HepG2 (cell line): ENCODE results near the gene KLF6. TPM values are rescaled to one million over a fixed set of nuclear protein-coding genes. Genes with fewer than 3 reads are reported as not detected.

ENCODE experiments used
- POLR2AphosphoS2 ChIP-seq: IDR thresholded peaks from 2 replicates; pipeline ENCODE4 v1.6.1; 2011; ENCODE audit warnings: low read depth, low read length, improper control_type of control experiment
- RERE ChIP-seq: IDR thresholded peaks from 2 replicates; pipeline ENCODE4 v1.6.1; 2016; ENCODE audit warnings: low read depth, missing genetic modification reagents, missing compliant biosample characterization
- SETDB1 ChIP-seq: sonication (generic); formaldehyde crosslinking; IDR thresholded peaks from 2 replicates; pipeline ENCODE4 v1.5.1; 2020; ENCODE audit warnings: missing genetic modification reagents, mild to moderate bottlenecking, borderline replicate concordance
- TFDP1 ChIP-seq: IDR thresholded peaks from 2 replicates; pipeline ENCODE4 v1.6.1; 2016; ENCODE audit warnings: missing compliant biosample characterization, missing genetic modification reagents, borderline replicate concordance
- ZNF20 ChIP-seq: sonication (generic); formaldehyde crosslinking; IDR thresholded peaks from 2 replicates; pipeline ENCODE4 v1.4.0; 2020; ENCODE audit warnings: mild to moderate bottlenecking, moderate library complexity, missing genetic modification reagents
- ZNF530 ChIP-seq: sonication (generic); formaldehyde crosslinking; IDR thresholded peaks from 2 replicates; pipeline ENCODE4 v1.5.0; 2020; ENCODE audit warnings: low read depth, mild to moderate bottlenecking, missing genetic modification reagents
- ZXDC ChIP-seq: sonication (generic); formaldehyde crosslinking; IDR thresholded peaks from 2 replicates; pipeline ENCODE4 v1.5.0; 2020; ENCODE audit warnings: mild to moderate bottlenecking, missing genetic modification reagents
- polyA plus RNA-seq, 8 experiments: library from polyadenylated mRNA; depleted of rRNA in 3 of 8; stranded (reverse) in 7 of 8; unstranded in 1 of 8; fragments of >200 nt; fragmentation: Illumina TruSeq in 4 of 8; extraction: Trizol in 4 of 8; gene quantifications; 2 replicates each; pipeline versions ENCODE4 v1.2.1 to v1.2.3, GENCODE V29; 2011 to 2016; ENCODE audit warnings: low read depth in 4 of 8, missing spikeins in 1 of 8, mixed read lengths in 1 of 8; ENCODE audit not compliant: insufficient read depth in 1 of 8
- total RNA-seq, 5 experiments: library from RNA; depleted of rRNA; stranded (reverse); fragments of >200 nt; fragmentation: Illumina TruSeq; extraction: Trizol; gene quantifications; 2 replicates each; pipeline ENCODE4 v1.2.3, GENCODE V29; 2016; ENCODE audit warnings: low read depth in 1 of 5

The KLF6 gene
- total and polyA plus RNA-seq, 2 of the 13 experiments (the other 11 are each of a cell fraction or from before 2014, with no cell fraction given), result 27.0 to 71.9 TPM

GRCh38 chr10:3829156-3830050 is 44.4 kb upstream of the KLF6 start (continued):
- TF ChIP-seq RERE (no peak), TFDP1 (CRISPR knock-in tag) (no peak), ZNF20 (CRISPR knock-in tag) (no peak), ZNF530 (CRISPR knock-in tag) (no peak), POLR2AphosphoS2 (no peak), ZXDC (CRISPR knock-in tag) (no peak), SETDB1 (no peak)
